Activated CD8-positive, alpha-beta memory T cell treated with anti-CD3 and anti-CD28 coated beads, Interleukin-2, amount 50 U/mL, for 1 hour (primary cell): ENCODE results near the gene FOXRED1.
A peak's percentile ranks its signal among the peaks of the same experiment; 100 is the strongest.
"Not testable (repeated sequence)": the region's sequence is repeated elsewhere in the genome, so short reads cannot be mapped to it uniquely, and the experiment has no call there.

ENCODE experiments used
- DNase-seq: peaks from one replicate; pipeline ENCODE4 v3.0.0-alpha.2; 2020; ENCODE audit errors: extremely low read depth

FOXRED1 gene

GRCh38 chr11:126277322-126277721 lies 8.4 kb downstream of the FOXRED1 start:
- no peak for DNase-seq

- DNase-seq, result no peak
These were observed 8.8 kb downstream of the FOXRED1 start for GRCh38 chr11:126277780-126278179.

GRCh38 chr11:126279191-126279590 lies 10.2 kb downstream of the FOXRED1 start:
- no peak for DNase-seq

- DNase-seq, result no peak
These were observed 11.6 kb downstream of the FOXRED1 start for GRCh38 chr11:126280595-126280994.

- no peak for DNase-seq
These were observed 12.3 kb downstream of the FOXRED1 start for GRCh38 chr11:126281245-126281644.

- no peak for DNase-seq
These were observed 12.8 kb downstream of the FOXRED1 start for GRCh38 chr11:126281666-126282175.

GRCh38 chr11:126282361-126282735 lies 13.4 kb downstream of the FOXRED1 start:
- no peak for DNase-seq

GRCh38 chr11:126282736-126283591 lies 14.0 kb downstream of the FOXRED1 start, which contains the start of gene TIRAP:
TSS of gene TIRAP (plus strand) at chr11:126283093. CDS start at chr11:126290895, 7,802 bp downstream.
- DNase-seq, result no peak

GRCh38 chr11:126284829-126285228 lies 15.9 kb downstream of the FOXRED1 start:
- peak; percentile 68 for DNase-seq

GRCh38 chr11:126288237-126288636 lies 19.3 kb downstream of the FOXRED1 start:
- no peak for DNase-seq

- no peak for DNase-seq
These were observed 21.9 kb downstream of the FOXRED1 start for GRCh38 chr11:126290887-126291286.

- DNase-seq, result no peak
These were observed 24.8 kb downstream of the FOXRED1 start for GRCh38 chr11:126293726-126294125.

GRCh38 chr11:126297004-126297403 lies 28.1 kb downstream of the FOXRED1 start:
- no peak for DNase-seq

GRCh38 chr11:126303623-126304456 lies 34.9 kb downstream of the FOXRED1 start, which contains the start of gene DCPS:
TSS of gene DCPS (plus strand) at chr11:126304060. CDS start at chr11:126304081, 21 bp downstream.
- DNase-seq, result no peak

- no peak for DNase-seq
These were observed 35.6 kb downstream of the FOXRED1 start for GRCh38 chr11:126304457-126305075.

- DNase-seq, result no peak
These were observed 36.7 kb downstream of the FOXRED1 start for GRCh38 chr11:126305699-126306098.

GRCh38 chr11:126307706-126308105 lies 38.8 kb downstream of the FOXRED1 start:
- DNase-seq, result no peak

GRCh38 chr11:126308271-126308671 lies 39.3 kb downstream of the FOXRED1 start:
- no peak for DNase-seq

GRCh38 chr11:126308771-126309170 lies 39.8 kb downstream of the FOXRED1 start:
- not testable (repeated sequence) for DNase-seq

GRCh38 chr11:126310200-126310991 lies 41.4 kb downstream of the FOXRED1 start:
- no peak for DNase-seq

GRCh38 chr11:126310992-126311310 lies 42.0 kb downstream of the FOXRED1 start:
- DNase-seq, result no peak
